Measurements from ENCODE around the gene GLI3.

DNA sequence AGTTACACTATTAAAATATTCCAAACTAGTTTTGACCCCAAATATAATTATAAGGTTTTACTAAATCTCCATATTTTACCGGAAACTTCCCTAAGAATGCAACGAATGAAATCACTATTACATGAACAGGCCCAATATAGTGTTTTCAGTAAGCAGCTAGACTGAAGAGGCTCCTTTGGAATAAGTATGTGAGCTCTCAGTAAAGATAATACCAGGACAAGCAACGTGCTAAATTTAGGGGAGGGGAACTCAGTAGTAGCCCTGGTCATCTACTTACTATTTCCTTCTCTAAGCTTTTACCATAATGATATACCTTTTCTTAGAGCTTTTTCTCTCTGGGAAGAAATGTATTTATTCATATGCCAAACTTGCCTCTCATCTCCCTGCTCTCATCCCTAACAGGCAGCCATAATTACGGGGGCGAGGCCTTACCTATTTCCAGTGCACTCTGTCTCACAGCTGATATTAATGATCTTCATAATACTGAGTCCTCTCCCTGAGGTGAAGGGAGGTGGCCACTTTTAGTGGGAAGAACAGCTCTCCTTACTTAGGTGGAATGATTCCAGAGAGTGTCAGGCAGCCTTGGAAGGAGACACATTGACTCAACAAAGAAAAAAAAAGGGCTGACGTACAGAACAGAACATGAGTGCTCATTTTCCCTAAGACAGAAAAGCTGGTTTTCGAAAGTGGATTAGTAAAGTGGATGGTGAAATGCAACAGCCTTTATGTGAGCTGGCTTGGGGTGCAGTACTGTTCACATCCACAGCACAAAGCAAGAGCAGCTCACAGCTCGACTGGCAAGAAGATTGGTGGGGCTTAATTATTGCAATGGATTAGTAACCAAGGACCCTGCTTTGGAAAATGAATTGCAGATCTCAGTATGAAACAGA, 165.4 kb downstream of the GLI3 start:
- TF ChIP-seq, protein P1, sequence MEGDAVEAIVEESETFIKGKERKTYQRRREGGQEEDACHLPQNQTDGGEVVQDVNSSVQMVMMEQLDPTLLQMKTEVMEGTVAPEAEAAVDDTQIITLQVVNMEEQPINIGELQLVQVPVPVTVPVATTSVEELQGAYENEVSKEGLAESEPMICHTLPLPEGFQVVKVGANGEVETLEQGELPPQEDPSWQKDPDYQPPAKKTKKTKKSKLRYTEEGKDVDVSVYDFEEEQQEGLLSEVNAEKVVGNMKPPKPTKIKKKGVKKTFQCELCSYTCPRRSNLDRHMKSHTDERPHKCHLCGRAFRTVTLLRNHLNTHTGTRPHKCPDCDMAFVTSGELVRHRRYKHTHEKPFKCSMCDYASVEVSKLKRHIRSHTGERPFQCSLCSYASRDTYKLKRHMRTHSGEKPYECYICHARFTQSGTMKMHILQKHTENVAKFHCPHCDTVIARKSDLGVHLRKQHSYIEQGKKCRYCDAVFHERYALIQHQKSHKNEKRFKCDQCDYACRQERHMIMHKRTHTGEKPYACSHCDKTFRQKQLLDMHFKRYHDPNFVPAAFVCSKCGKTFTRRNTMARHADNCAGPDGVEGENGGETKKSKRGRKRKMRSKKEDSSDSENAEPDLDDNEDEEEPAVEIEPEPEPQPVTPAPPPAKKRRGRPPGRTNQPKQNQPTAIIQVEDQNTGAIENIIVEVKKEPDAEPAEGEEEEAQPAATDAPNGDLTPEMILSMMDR (conservative IDR thresholded peaks at IDR 0.05; ENCODE audit: low read depth, low read length) = no peak
- TF ChIP-seq POLR2A (IDR thresholded peaks at IDR 0.05; ENCODE audit: low read depth, low read length) (no peak), MXI1 (IDR thresholded peaks at IDR 0.05; ENCODE audit: borderline replicate concordance, low read depth, low read length) (no peak), RAD21 (IDR thresholded peaks at IDR 0.05; ENCODE audit: low read length) (no peak), RCOR1 (IDR thresholded peaks at IDR 0.05; ENCODE audit: insufficient replicate concordance, low read length) (no peak), NFE2L2 (IDR thresholded peaks at IDR 0.05; ENCODE audit: low read depth, low read length) (no peak)
- TF ChIP-seq, protein P2, sequence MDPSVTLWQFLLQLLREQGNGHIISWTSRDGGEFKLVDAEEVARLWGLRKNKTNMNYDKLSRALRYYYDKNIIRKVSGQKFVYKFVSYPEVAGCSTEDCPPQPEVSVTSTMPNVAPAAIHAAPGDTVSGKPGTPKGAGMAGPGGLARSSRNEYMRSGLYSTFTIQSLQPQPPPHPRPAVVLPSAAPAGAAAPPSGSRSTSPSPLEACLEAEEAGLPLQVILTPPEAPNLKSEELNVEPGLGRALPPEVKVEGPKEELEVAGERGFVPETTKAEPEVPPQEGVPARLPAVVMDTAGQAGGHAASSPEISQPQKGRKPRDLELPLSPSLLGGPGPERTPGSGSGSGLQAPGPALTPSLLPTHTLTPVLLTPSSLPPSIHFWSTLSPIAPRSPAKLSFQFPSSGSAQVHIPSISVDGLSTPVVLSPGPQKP (IDR thresholded peaks at IDR 0.05; ENCODE audit: borderline replicate concordance, low read depth, low read length) = no peak

Measured in IMR-90 (cell line).